ENCODE results near the gene NMNAT3. TPM values are rescaled to one million over a fixed set of nuclear protein-coding genes. Genes with fewer than 3 reads are reported as not detected.

Gene NMNAT3
- total RNA-seq, 1 experiment from 2014 or later = 1.3 TPM

- Histone ChIP-seq H3K9me3 (ENCODE audit: control insufficient read depth, low read depth, low read length) (no peaks in the 10 kb centered on the region), H3K23me2 (ENCODE audit: insufficient read length, low read depth, low read length, poor library complexity, severe bottlenecking) (no peaks in the 10 kb centered on the region), H4K20me1 (ENCODE audit: control insufficient read depth, insufficient read depth, insufficient read length) (no peaks in the 10 kb centered on the region), H3K23ac (ENCODE audit: insufficient read length, low read depth, low read length) (no peak overlapping the region), H3K14ac (ENCODE audit: insufficient read depth, low read length) (no peak overlapping the region), H2BK15ac (ENCODE audit: low read depth, low read length) (no peak overlapping the region), H3K9ac (ENCODE audit: extremely low read depth, insufficient read length, low read length) (no peak overlapping the region), H2BK5ac (ENCODE audit: insufficient read length, low read length) (no peak overlapping the region), H3K27ac (ENCODE audit: insufficient read length, low read depth, low read length) (no peak overlapping the region), H3K18ac (ENCODE audit: insufficient read length, low read depth, low read length) (no peak overlapping the region), H3K27me3 (ENCODE audit: insufficient read depth, low read length) (no peaks in the 10 kb centered on the region), H2BK120ac (ENCODE audit: low read depth, low read length, poor library complexity, severe bottlenecking) (no peak overlapping the region), H4K5ac (ENCODE audit: insufficient read length, low read depth, low read length) (no peak overlapping the region), H3K79me2 (ENCODE audit: insufficient read depth, low read length) (no peaks in the 10 kb centered on the region), H4K8ac (replicated peaks; ENCODE audit: insufficient read length, low read depth, low read length) (no peak overlapping the region), H3K4me1 (ENCODE audit: insufficient read depth, low read length) (no peaks in the 10 kb centered on the region; the same call in 1 of the 2 replicates), H2AK5ac (ENCODE audit: insufficient read length, low read length) (no peak overlapping the region), H3K79me1 (ENCODE audit: insufficient read depth, low read depth, low read length, poor library complexity, severe bottlenecking) (no peaks in the 10 kb centered on the region), H3T11ph (ENCODE audit: low read length) (no peak overlapping the region), H3K4ac (ENCODE audit: low read depth, low read length) (no peak overlapping the region), H3K4me2 (ENCODE audit: insufficient read depth, insufficient read length, low read length) (no peak overlapping the region), H4K91ac (ENCODE audit: insufficient read length, low read depth, low read length) (no peak overlapping the region), H2AFZ (ENCODE audit: low read length) (no peak overlapping the region), H2BK12ac (ENCODE audit: insufficient read length, low read depth, low read length) (no peak overlapping the region), H2BK20ac (ENCODE audit: low read depth, low read length, poor library complexity, severe bottlenecking) (no peak overlapping the region), H3K56ac (ENCODE audit: insufficient read length, low read depth, low read length) (no peak overlapping the region)
- peaks cover 5 to 10% of the 10 kb centered on the region in 2 experiments for H3K4me1 Mint-ChIP-seq
- H3K27ac Mint-ChIP-seq = no peak overlapping the region
- whole genome bisulfite sequencing (ENCODE audit: extremely low coverage, insufficient read length, low lambda C conversion rate) = no CpG with 5 or more reads among the region's 1 CpG
- DNase-seq = peak; percentile 75
- H3K4me3 Mint-ChIP-seq = no peak overlapping the region
- no peaks in the 10 kb centered on the region for H3K27me3 Mint-ChIP-seq (ENCODE audit: low read depth)
- no peaks in the 10 kb centered on the region for H3K9me3 Mint-ChIP-seq
- H3K36me3 Mint-ChIP-seq (ENCODE audit: insufficient read depth in 1 of 3, low read depth in 3 of 3) = no peaks in the 10 kb centered on the region
- TF ChIP-seq CTCF (conservative IDR thresholded peaks at IDR 0.05) = peak; percentile 86
These were observed 115.7 kb downstream of the NMNAT3 start for GRCh38 chr3:139561959-139562676.
